ENCODE measurements around the gene ARL8B.
A peak's percentile ranks its signal among the peaks of the same experiment; 100 is the strongest.
"Not testable (repeated sequence)": the region's sequence is repeated elsewhere in the genome, so short reads cannot be mapped to it uniquely, and the experiment has no call there.

ARL8B gene

GRCh38 chr3:5149306-5149880 is 27.3 kb downstream of the ARL8B start:
- no peak for DNase-seq

DNA sequence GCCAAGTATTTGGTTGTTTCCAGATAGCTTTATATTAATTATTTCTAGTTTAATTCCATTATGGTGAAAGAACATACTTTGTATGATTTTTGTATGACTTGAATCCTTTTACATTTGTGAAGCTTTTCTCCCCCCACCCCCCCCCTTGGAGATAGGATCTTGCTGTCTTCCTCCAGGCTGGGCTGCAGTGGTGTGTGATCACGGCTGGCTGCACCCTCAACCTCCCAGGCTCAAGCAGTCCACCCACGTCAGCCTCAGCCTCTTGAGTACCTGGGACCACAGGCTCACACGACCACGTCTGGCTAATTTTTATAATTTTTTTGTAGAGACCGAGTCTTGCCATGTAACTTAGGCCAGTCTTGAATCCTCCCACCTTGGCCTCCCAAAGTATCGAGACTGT is 29.5 kb downstream of the ARL8B start:
- DNase-seq, result no peak

- DNase-seq, result no peak
Observed at GRCh38 chr3:5153074-5153473, 31.0 kb downstream of the ARL8B start.

DNA sequence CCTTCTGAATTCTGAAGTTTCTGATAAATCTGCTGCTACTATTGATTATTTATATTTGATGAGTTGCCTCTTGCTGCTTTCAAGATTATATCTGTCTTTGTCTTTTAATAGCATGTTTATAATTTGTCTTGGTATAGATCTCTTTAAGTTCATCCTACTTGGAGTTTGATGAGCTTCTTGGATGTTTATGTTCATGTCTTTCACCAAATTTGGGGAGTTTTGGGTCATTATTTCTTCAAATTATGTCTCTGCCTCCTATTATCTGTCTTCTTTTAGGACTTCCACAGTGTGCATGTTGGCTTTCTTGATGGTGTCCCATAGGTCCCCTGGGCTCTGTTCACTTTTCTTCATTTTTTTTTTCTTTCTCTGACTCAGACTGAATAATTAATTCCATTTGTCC is 33.1 kb downstream of the ARL8B start:
- no peak for DNase-seq

- DNase-seq, result no peak
Observed at GRCh38 chr3:5160321-5160720, 38.2 kb downstream of the ARL8B start.

- DNase-seq, result no peak
Observed at GRCh38 chr3:5160940-5161858, 39.1 kb downstream of the ARL8B start.

DNA sequence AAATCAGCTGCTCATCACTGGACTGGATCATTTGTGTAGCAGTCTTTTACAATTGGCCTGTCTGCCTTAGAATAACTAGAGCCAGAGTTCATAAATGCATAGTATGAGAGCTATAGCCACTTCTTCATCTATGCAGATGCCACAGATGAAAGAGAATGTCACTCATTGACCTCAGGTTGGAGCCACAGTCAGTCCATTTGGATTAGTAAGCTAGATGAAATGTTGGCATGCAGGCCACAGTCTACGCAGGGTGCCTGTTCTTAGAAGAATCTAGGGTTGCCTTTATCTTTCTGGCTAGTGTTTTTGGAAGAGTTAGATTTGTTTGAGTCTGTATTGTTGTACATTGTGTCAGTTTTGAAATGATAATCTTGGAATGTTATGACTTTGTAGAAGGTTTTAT is 40.0 kb downstream of the ARL8B start:
- DNase-seq, result no peak

DNA sequence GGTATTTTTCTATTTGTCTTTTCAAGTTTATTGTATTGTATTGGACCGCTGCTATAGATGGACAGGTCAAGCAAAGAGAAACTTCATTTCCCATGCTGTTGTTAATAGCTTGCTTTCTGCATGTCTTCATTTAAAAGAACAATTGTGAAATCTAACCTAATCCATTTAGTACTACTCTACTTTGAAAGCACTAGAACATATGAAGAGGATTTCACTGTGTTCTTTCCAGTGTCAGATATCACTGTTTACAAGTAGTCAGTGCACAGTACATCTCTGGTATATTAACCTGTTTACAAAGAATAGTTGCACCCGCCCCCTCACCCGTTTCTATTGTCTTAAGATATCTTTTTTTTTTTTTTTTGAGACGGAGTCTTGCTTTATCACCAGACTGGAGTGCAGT is 43.6 kb downstream of the ARL8B start:
- no peak for DNase-seq

- no peak for DNase-seq
Observed at GRCh38 chr3:5166846-5167245, 44.8 kb downstream of the ARL8B start.

GRCh38 chr3:5168110-5168509 is 46.0 kb downstream of the ARL8B start:
- no peak for DNase-seq

DNA sequence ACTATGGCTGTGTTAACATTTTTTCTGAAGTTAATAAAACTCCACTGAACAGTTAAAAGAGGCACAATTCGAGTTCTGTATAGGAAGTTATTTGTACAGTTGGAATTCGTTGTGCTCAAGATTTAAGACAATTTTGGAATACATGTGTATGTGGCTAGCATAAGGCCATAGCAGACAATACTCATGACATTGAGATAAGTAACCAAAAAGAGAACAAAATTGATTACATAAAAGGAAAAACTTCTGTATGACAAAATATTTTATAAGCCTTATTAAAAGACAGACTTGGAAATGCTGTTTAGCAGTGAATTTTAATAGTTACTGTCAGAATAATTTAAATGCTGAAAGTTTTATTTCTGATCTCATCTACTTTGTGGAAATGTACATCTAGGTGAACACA is 47.7 kb downstream of the ARL8B start:
- no peak for DNase-seq

- DNase-seq, result no peak
Observed at GRCh38 chr3:5170975-5171374, 48.9 kb downstream of the ARL8B start.

DNA sequence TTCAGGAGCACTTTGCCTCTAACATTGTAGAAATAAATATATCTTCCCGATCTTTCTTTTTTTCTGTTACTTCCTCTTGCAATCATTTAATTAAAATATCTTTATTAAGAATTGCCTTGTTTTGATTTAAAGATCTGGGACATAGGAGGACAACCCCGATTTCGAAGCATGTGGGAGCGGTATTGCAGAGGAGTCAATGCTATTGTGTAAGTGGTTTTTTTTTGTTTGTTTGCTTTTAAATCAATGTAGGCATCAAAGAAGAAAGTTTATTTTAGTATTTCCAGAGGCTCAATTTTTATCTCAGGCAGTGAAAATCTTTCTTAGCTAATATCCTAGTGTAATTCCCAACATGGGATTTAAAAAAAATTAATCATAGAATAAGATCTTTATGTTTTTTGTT is 49.9 kb downstream of the ARL8B start:
- DNase-seq, result no peak

- DNase-seq, result not testable (repeated sequence)
Observed at GRCh38 chr3:5179036-5179435, 56.9 kb downstream of the ARL8B start.

GRCh38 chr3:5181469-5182141 is 59.5 kb downstream of the ARL8B start:
- no peak for DNase-seq

DNA sequence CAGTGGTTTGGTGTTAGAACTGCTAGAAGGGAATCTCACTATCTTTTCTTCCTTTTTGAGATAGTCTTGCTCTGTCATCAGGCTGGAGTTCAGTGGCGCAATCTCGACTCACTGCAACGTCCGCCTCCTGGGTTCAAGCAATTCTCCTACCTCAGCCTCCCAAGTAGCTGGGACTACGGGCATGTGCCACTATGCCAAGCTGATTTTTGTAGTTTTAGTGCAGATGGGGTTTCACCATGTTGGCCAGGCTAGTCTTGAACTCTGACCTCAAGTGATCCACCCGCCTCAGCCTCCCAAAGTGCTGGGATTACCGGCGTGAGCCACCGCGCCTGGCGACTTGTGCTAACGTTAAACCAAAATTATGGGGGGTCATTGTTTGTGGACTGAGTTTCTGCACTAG is 61.6 kb downstream of the ARL8B start:
- DNase-seq, result not testable (repeated sequence)

DNA sequence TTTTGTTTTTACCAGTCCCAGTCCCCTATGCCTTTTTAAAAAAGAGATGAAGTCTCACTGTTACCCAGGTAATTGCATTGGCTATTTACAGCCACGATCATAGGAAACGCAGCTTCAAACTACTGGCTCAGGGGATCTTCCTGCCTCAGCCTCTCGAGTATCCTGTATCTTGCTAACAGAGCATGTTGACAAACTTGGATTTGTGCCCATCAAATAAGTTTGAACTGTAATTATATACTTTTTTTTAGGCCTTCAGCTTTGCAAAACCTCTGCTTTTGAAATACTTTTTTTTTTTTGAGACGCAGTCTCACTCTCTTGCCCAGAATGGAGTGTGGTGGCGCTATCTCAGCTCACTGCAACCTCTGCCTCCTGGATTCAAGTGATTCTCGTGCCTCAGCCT is 62.4 kb downstream of the ARL8B start:
- no peak for DNase-seq

DNA sequence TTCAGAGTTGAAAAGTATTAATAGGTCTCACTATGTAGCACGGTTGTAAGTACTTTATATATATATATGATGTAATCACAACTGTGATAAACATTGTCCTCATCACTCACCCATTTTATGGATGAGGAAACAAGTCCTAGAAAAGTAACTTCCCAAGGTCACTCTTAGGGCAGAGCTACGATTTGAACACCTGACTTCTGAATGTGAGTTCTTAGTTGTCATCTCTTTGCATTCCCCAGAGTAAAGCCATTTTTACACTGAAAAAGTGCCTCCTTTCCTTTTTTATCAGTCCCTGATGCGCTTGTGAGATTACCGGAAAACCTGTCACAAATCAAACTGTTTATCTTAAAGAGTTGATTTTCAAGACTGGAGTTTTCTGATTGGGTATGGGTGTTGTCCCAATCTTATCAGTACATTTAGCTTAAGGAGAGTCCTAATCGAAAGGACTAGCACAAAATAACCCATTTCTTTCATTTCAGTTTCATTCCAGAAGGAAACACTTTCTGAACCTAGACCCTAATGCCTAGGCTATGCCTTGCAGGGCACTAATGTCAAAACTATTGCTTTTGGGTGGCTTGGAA is 63.1 kb downstream of the ARL8B start:
- no peak for DNase-seq

DNA sequence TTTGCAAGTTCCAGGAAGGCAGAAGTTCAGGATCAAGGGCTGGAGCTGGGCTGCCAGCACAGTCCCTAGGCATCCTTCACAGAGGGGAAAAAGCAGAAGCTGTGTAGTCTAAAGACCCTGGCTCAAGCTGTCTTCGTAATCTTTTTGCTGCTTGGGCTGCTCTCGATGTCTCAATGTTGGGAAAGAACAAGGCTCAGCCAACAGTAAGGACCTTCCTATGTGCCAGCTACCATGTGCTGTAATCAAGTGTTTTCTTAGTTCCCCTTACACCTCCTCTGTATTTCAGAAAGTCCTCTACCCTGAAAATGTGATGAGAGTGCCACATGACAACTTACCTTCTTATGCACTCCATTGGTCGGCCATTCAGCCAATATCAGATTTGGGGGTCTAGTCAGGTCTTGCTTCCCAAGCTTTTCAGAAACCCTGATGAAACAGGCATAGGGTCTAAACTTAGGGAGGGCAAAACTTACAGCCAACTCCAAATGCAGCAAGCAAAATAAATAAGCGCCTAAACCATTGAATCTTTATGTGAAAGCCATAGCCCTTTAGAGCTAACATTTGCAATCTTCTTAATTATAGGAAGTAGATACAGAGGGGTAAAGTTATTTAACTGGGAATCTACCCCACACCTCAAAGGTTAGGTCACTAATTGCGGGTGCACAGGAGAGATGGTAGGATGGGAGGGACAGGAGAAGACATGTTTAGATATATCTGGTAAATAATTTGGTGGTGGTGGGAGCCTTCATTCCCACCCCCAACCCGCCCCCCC is 64.2 kb downstream of the ARL8B start:
- DNase-seq, result no peak

DNA sequence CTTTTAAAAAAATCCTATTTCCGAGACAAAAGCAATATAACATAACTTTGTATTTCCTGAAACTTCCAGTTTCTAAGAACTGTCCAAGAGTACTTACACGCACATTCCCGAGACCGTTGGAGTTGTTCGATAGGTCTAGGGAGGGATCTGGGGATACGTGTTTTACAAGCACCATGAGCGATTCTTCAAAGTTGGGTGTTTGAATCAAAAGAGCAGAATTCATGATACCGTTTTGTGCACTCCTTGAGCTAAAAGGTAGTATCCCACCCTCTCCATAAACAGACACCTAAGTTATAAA is 64.7 kb downstream of the ARL8B start:
- DNase-seq, result no peak

- DNase-seq, result peak; percentile 90
Observed at GRCh38 chr3:5187156-5187919, 65.2 kb downstream of the ARL8B start, which contains the start of gene EDEM1. EDEM1 (plus strand) TSS chr3:5187707; CDS start chr3:5187806, 99 bp downstream.

GRCh38 chr3:5187920-5188418 is 65.9 kb downstream of the ARL8B start:
- peak; percentile 32 for DNase-seq

All from activated CD4-positive, alpha-beta T cell treated with anti-CD3 and anti-CD28 coated beads for 1 hour (primary cell).